Vagina (tissue), 2 donors: ENCODE data around the gene PDE1C. TPM values are rescaled to one million over a fixed set of nuclear protein-coding genes. Genes with fewer than 3 reads are reported as not detected.

Source experiments
- DNase-seq, 2 donors: peaks; one replicate each; pipeline ENCODE4 v3.0.0-alpha.2; 2017; ENCODE audit errors: extremely low spot score in 2 of 2
- H3K27ac ChIP-seq: fragments of 200-600 bp; sonication (generic); one replicate; pipeline ENCODE4 v1.5.1; 2019
- H3K27me3 ChIP-seq: fragments of 200-600 bp; sonication (generic); one replicate; pipeline ENCODE4 v1.5.1; 2019
- H3K36me3 ChIP-seq, 2 donors: fragments of 200-600 bp; sonication (generic); one replicate each; pipeline ENCODE4 v1.5.1; 2017 to 2019
- H3K4me1 ChIP-seq: fragments of 200-600 bp; sonication (generic); one replicate; pipeline ENCODE4 v1.5.1; 2019
- H3K4me3 ChIP-seq, 2 donors: fragments of 200-600 bp; sonication (generic); 1 replicate in 1 of 2; 2 replicates in 1 of 2; pipeline ENCODE4 v1.5.1; 2016 to 2019
- H3K9me3 ChIP-seq: fragments of 200-600 bp; sonication (generic); one replicate; pipeline ENCODE4 v1.5.1; 2019
- CTCF ChIP-seq, 3 experiments: fragments of 450-650 bp in 2 of 3; fragments of 200-600 bp in 1 of 3; sonication (generic) in 1 of 3; IDR thresholded peaks; one replicate each; pipeline ENCODE4 v1.5.1; 2017 to 2019; ENCODE audit warnings: antibody characterized with exemption in 3 of 3, mild to moderate bottlenecking in 2 of 3, moderate library complexity in 2 of 3
- POLR2A ChIP-seq, 2 donors: fragments of 450-650 bp; IDR thresholded peaks; one replicate each; pipeline ENCODE4 v1.6.1; 2017; ENCODE audit warnings: antibody characterized with exemption in 2 of 2, mild to moderate bottlenecking in 2 of 2, moderate library complexity in 2 of 2
- POLR2AphosphoS5 ChIP-seq, 2 donors: sonication (generic); formaldehyde crosslinking; IDR thresholded peaks; one replicate each; pipeline ENCODE4 v1.9.0; 2017; ENCODE audit warnings: antibody characterized with exemption in 2 of 2, mild to moderate bottlenecking in 2 of 2, low read depth in 1 of 2; ENCODE audit not compliant: insufficient read depth in 1 of 2
- intact Hi-C: fragments of 100-400 bp; cut with DNase I; formaldehyde crosslinking; loops from one replicate; pipeline ENCODE4 v1.15.1; 2023
- total RNA-seq: library from RNA; depleted of rRNA; stranded (reverse); fragments of >200 nt; gene quantifications from one replicate; pipeline ENCODE4 v1.2.3, GENCODE V29; 2016

Gene PDE1C
- total RNA-seq, 1 donor from 2014 or later: 19.2 TPM

- Histone ChIP-seq H3K9me3 (no peaks in the 10 kb centered on the region), H3K36me3 (no peaks in the 10 kb centered on the region), H3K4me1 (no peaks in the 10 kb centered on the region), H3K27ac (no peak overlapping the region), H3K4me3 (no peak overlapping the region), H3K27me3 (no peaks in the 10 kb centered on the region)
- TF ChIP-seq POLR2A (IDR thresholded peaks at IDR 0.05) (no peak), POLR2AphosphoS5 (IDR thresholded peaks at IDR 0.05; ENCODE audit: insufficient read depth in 1 of 2, low read depth in 1 of 2) (no peak), CTCF (IDR thresholded peaks at IDR 0.05) (no peak)
- intact Hi-C loops: no loop called here
- DNase-seq: no peak
Observed at GRCh38 chr7:31761646-31762045, 308.6 kb downstream of the PDE1C start.

- DNase-seq: no peak
- Histone ChIP-seq H3K4me3 (no peak overlapping the region), H3K36me3 (no peaks in the 10 kb centered on the region), H3K4me1 (no peaks in the 10 kb centered on the region), H3K27me3 (no peaks in the 10 kb centered on the region), H3K9me3 (no peaks in the 10 kb centered on the region), H3K27ac (no peak overlapping the region)
- TF ChIP-seq POLR2A (IDR thresholded peaks at IDR 0.05) (no peak), CTCF (IDR thresholded peaks at IDR 0.05) (no peak), POLR2AphosphoS5 (IDR thresholded peaks at IDR 0.05; ENCODE audit: insufficient read depth in 1 of 2, low read depth in 1 of 2) (no peak)
- intact Hi-C loops: no loop called here
Observed at GRCh38 chr7:31758755-31759154, 311.5 kb downstream of the PDE1C start.

GRCh38 chr7:31751726-31752125 is 318.5 kb downstream of the PDE1C start:
- Histone ChIP-seq H3K36me3 (no peaks in the 10 kb centered on the region), H3K27me3 (no peaks in the 10 kb centered on the region), H3K27ac (no peak overlapping the region), H3K4me3 (no peak overlapping the region), H3K9me3 (no peaks in the 10 kb centered on the region), H3K4me1 (no peaks in the 10 kb centered on the region)
- TF ChIP-seq CTCF (IDR thresholded peaks at IDR 0.05) (no peak), POLR2AphosphoS5 (IDR thresholded peaks at IDR 0.05; ENCODE audit: insufficient read depth in 1 of 2, low read depth in 1 of 2) (no peak), POLR2A (IDR thresholded peaks at IDR 0.05) (no peak)
- no peak for DNase-seq
- intact Hi-C loops: no loop called here

GRCh38 chr7:31748084-31748483 is 322.1 kb downstream of the PDE1C start:
- Histone ChIP-seq H3K4me3 (no peak overlapping the region), H3K4me1 (no peaks in the 10 kb centered on the region), H3K27me3 (no peaks in the 10 kb centered on the region), H3K27ac (no peak overlapping the region), H3K9me3 (no peaks in the 10 kb centered on the region), H3K36me3 (no peaks in the 10 kb centered on the region)
- no peak for TF ChIP-seq POLR2AphosphoS5 (IDR thresholded peaks at IDR 0.05; ENCODE audit: insufficient read depth in 1 of 2, low read depth in 1 of 2)
- TF ChIP-seq CTCF (IDR thresholded peaks at IDR 0.05): no peak
- no peak for TF ChIP-seq POLR2A (IDR thresholded peaks at IDR 0.05)
- intact Hi-C loops: loop anchor here (10.0 kb wide), 1 partner anchor 597 kb away; no protein-coding TSS in a partner anchor
- DNase-seq: no peak

- no peak for DNase-seq
- H3K36me3 ChIP-seq: no peaks in the 10 kb centered on the region
- H3K27me3 ChIP-seq: no peaks in the 10 kb centered on the region
- H3K4me1 ChIP-seq: no peaks in the 10 kb centered on the region
- H3K4me3 ChIP-seq: no peak overlapping the region
- no peaks in the 10 kb centered on the region for H3K9me3 ChIP-seq
- no peak overlapping the region for H3K27ac ChIP-seq
- TF ChIP-seq POLR2AphosphoS5 (IDR thresholded peaks at IDR 0.05; ENCODE audit: insufficient read depth in 1 of 2, low read depth in 1 of 2) (no peak), POLR2A (IDR thresholded peaks at IDR 0.05) (no peak), CTCF (IDR thresholded peaks at IDR 0.05) (no peak)
- intact Hi-C loops: loop anchor here (10.0 kb wide), 1 partner anchor 597 kb away; no protein-coding TSS in a partner anchor
Observed at GRCh38 chr7:31747553-31747952, 322.7 kb downstream of the PDE1C start.
